ENCODE results near the gene EPHA2. TPM values are rescaled to one million over a fixed set of nuclear protein-coding genes. Genes with fewer than 3 reads are reported as not detected.

EPHA2 gene
- total RNA-seq, 1 donor from 2014 or later: 144 TPM

DNA sequence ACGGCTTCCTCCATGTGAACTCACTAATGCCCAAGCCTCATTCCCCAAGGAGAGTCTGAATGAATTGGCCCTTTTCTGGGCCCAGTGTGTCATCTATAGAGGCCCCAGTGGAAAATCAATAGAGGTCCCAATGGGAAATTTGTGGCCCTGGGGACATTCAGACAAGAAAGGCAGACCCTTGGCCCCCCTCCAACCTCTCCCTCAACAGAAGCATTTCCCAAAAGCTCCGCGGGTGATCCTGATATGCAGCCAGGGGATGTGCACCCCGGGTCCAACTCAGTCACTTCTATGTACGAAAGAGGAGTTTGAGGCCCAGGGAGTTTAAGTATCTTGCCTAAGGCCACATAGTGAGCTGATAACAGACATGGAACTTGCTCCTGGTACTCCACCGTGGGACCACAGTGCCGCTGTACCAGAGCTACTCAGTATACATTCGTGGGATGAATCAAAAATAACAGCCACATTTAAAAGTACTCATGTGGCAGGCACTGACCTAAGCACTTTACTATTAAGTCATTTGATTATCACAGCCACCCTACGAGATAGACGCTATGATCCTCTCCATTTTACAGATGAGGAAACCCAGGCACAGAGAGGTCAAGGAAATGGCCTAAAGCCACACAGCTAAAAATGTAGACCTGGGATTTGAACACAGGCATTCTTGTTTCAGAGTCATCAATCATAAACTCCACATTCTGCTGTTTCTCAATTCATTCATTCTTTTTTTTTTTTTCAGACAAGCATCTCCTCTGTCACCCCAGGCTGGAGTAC lies 8.5 kb downstream of the EPHA2 start:
- no peak for FAIRE-seq
- no peak for DNase-seq (ENCODE audit: low read depth)
- Histone ChIP-seq H3K36me3 (ENCODE audit: control insufficient read depth, insufficient read depth, low read length) (peaks cover 54% of the 10 kb centered on the region), H3K27me3 (ENCODE audit: control insufficient read depth, insufficient read depth, low read length) (no peaks in the 10 kb centered on the region), H3K4me3 (ENCODE audit: low read depth, low read length) (no peak overlapping the region)
- TF ChIP-seq, protein P1, sequence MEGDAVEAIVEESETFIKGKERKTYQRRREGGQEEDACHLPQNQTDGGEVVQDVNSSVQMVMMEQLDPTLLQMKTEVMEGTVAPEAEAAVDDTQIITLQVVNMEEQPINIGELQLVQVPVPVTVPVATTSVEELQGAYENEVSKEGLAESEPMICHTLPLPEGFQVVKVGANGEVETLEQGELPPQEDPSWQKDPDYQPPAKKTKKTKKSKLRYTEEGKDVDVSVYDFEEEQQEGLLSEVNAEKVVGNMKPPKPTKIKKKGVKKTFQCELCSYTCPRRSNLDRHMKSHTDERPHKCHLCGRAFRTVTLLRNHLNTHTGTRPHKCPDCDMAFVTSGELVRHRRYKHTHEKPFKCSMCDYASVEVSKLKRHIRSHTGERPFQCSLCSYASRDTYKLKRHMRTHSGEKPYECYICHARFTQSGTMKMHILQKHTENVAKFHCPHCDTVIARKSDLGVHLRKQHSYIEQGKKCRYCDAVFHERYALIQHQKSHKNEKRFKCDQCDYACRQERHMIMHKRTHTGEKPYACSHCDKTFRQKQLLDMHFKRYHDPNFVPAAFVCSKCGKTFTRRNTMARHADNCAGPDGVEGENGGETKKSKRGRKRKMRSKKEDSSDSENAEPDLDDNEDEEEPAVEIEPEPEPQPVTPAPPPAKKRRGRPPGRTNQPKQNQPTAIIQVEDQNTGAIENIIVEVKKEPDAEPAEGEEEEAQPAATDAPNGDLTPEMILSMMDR (IDR thresholded peaks at IDR 0.05; ENCODE audit: insufficient read depth, low read length, severe bottlenecking): no peak

DNA sequence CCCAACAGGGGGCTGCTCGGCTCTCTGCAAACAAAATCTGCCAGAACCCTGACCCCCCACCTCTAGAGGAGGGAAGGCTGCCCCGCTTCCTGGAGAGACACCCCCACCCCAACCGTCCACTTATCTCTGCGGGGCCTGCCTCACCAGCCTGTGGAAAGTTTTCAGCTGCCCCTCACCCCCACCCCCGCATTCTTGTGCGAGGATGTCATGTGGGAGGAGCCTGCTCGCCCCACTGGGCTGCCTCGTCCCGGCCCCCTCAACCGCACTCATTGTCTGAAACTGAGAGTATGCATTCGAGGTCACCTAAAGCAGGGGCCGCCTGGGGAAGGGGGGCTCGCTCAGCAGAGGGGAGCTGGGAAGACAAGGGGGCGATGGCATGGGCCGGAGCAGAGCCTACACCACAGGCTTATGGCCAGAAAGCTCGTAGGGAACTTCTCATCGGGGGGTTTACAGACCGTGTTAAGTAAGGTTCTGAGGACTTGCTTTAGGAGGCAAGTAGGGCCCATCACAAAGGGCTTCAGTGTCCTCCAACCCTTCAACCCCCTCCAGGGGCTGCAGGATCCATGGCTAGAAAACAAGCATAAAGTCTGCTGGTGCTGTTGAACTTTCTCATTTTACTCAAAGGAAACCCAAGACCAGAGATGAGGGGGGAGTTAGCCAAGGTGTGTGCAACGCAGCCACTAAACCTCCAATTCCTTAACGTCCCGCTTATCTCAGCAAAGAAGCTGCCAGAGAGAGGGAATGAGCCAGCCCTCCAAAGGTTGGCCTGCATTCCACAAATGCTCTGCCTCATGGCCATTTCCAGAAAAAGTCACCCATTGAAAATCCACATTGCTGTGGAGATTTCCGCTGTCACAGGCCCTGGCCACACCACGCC lies 9.4 kb downstream of the EPHA2 start:
- H3K4me3 ChIP-seq (ENCODE audit: low read depth, low read length): no peak overlapping the region

DNA sequence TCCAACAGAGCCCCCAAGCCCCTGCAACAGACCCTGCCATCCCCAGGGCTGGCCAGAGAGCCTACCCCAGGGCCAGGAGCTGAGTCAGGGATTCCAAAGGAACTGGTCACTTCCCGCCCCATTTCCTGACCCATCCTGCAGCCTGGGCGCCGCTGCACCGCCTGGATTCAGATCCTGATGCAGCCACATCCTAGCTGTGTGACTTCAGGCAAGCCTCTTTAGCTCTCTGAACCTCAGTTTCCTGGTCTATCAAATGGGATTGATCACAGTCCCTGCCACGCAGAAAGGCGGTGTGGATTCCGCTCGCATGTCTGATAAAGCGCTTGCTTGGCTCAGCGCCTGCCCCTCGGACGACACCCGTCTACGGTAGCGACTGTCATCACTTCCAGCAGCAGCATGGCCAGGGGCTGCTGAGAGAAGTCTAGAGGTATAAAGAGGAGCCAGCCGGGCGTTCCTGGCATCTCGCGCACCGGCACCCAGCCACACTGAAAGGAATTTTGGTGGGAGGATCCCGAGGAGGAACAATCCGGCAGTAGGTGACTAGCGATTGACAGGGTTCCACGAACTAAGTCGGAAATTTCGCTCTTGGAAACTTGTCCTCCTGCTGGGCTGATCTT lies 10.1 kb downstream of the EPHA2 start:
- H3K27me3 ChIP-seq (ENCODE audit: control insufficient read depth, insufficient read depth, low read length): no peaks in the 10 kb centered on the region
- H3K4me3 ChIP-seq (ENCODE audit: low read depth, low read length): no peak overlapping the region
- FAIRE-seq: no peak
- H3K36me3 ChIP-seq (ENCODE audit: control insufficient read depth, insufficient read depth, low read length): peaks cover 46% of the 10 kb centered on the region
- peak; percentile 82 for DNase-seq (ENCODE audit: low read depth)
- TF ChIP-seq, protein P1 (IDR thresholded peaks at IDR 0.05; ENCODE audit: insufficient read depth, low read length, severe bottlenecking): no peak

More for the DNA sequence above, 9.4 kb downstream of the EPHA2 start:
- DNase-seq (ENCODE audit: low read depth): peak; percentile 67
- TF ChIP-seq, protein P1 (IDR thresholded peaks at IDR 0.05; ENCODE audit: insufficient read depth, low read length, severe bottlenecking): no peak
- peaks cover 50% of the 10 kb centered on the region for H3K36me3 ChIP-seq (ENCODE audit: control insufficient read depth, insufficient read depth, low read length)
- H3K27me3 ChIP-seq (ENCODE audit: control insufficient read depth, insufficient read depth, low read length): no peaks in the 10 kb centered on the region
- no peak for FAIRE-seq

DNA sequence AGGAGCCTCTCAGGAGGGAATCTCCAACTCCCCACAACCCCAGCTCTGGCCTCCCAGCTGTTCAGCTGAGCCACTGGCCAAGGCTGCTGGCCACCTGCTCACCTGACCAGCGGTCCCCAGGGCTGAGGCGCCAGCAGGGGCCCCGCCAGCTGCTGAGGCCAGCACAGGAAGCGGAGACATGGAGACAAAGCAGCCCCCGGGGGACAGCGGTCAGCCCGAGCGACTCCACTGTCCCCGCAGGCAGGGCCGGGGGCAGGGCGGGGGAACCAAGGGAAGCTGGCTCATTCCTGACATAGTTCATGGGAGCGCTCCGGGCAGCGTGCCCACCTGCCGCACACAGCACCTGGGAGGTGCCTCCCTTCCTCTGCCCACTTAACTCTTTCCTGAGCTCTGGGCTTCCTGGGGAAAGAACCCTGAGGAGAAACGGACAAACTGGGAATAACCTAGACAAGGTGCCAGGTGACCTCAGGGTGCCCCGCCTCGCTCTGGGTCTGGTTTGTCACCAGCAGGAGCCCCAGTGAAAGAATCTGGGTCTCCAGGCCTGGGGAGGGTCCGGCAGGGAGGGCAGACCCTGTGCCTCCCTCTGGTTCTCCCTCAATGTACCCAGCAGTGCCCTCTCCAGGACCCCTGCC lies 10.7 kb downstream of the EPHA2 start:
- Histone ChIP-seq H3K36me3 (ENCODE audit: control insufficient read depth, insufficient read depth, low read length) (peaks cover 42% of the 10 kb centered on the region), H3K27me3 (ENCODE audit: control insufficient read depth, insufficient read depth, low read length) (no peaks in the 10 kb centered on the region), H3K4me3 (ENCODE audit: low read depth, low read length) (no peak overlapping the region)
- FAIRE-seq (no peak), DNase-seq (ENCODE audit: low read depth) (peak; percentile 80)
- TF ChIP-seq, protein P1 (IDR thresholded peaks at IDR 0.05; ENCODE audit: insufficient read depth, low read length, severe bottlenecking): no peak

DNA sequence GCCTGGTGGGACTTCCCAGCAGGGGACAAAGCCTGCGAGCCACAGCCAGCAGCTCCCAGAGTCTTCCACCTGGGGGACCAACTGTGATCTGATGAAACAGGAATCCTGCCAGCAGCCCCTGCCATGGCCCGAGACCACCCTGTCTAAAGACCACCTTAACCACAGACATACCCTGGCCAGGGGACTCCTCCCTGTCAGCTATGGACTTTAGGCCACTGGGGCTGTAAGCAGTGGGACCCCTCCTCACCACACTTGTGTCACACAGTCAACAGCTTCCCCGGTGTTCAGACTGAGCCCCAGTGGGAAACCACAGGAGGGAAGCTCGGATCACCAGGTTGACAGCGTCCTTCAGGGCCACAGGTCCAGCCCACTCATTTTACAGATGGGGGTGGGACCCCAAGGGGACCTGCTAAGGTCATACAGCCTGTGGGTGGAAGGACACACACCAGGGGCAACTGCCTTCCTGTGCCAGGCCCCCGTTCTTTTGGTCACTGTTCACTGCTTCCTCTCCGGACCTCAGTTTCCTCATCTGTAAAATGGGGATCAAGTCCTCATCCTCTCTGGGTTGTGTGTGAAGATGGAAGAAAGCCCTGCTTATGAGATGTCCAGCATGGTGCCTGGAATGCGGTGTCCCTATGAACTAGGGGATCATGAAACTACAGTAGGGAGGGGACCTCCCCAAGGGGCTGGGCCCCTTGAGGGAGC lies 11.4 kb downstream of the EPHA2 start:
- FAIRE-seq: no peak
- Histone ChIP-seq H3K27me3 (ENCODE audit: control insufficient read depth, insufficient read depth, low read length) (no peaks in the 10 kb centered on the region), H3K36me3 (ENCODE audit: control insufficient read depth, insufficient read depth, low read length) (peaks cover 37% of the 10 kb centered on the region), H3K4me3 (ENCODE audit: low read depth, low read length) (no peak overlapping the region)
- no peak for DNase-seq (ENCODE audit: low read depth)
- TF ChIP-seq, protein P1 (IDR thresholded peaks at IDR 0.05; ENCODE audit: insufficient read depth, low read length, severe bottlenecking): no peak
